Ovary (tissue), 3 donors: ENCODE results near the gene RPL10.

Source experiments
- POLR2A ChIP-seq: fragments of 450-650 bp; IDR thresholded peaks from one replicate; pipeline ENCODE4 v1.6.1; 2017; ENCODE audit warnings: antibody characterized with exemption, mild to moderate bottlenecking, moderate library complexity
- TF ChIP-seq, protein P1 (sequence below), 3 donors: fragments of 450-650 bp in 2 of 3; fragments of 200-600 bp in 1 of 3; IDR thresholded peaks; one replicate each; pipeline versions ENCODE4 v1.5.1 to v1.8.0; 2016 to 2022; ENCODE audit warnings: antibody characterized with exemption in 3 of 3, mild to moderate bottlenecking in 1 of 3
- donor health status: DM: no; HTN: no; CAD: no.

DNA sequence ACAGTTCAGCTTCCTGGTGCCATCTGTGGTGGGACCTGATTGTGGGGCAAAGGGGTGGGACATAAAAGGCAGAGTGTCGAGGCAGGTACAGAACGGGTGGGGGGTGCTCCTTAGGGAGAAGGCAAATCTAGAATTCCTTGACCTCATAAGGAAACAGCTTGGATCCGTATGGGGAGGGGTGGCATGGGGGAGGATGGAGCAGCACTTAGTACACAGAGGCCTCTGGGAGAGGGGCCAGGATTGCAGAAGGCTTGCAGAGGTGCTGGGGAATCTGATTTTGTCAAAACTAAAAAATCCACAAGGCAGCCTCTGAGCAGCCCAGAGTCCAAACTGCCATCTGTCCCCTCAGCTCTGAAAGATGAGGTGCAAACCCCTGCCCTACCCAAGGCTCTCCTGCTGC, 21.4 kb upstream of the RPL10 start:
- TF ChIP-seq, protein P1, sequence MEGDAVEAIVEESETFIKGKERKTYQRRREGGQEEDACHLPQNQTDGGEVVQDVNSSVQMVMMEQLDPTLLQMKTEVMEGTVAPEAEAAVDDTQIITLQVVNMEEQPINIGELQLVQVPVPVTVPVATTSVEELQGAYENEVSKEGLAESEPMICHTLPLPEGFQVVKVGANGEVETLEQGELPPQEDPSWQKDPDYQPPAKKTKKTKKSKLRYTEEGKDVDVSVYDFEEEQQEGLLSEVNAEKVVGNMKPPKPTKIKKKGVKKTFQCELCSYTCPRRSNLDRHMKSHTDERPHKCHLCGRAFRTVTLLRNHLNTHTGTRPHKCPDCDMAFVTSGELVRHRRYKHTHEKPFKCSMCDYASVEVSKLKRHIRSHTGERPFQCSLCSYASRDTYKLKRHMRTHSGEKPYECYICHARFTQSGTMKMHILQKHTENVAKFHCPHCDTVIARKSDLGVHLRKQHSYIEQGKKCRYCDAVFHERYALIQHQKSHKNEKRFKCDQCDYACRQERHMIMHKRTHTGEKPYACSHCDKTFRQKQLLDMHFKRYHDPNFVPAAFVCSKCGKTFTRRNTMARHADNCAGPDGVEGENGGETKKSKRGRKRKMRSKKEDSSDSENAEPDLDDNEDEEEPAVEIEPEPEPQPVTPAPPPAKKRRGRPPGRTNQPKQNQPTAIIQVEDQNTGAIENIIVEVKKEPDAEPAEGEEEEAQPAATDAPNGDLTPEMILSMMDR (IDR thresholded peaks at IDR 0.05), result no peak
- no peak for TF ChIP-seq POLR2A
